ENCODE measurements around the gene ATP6V0C.

The ATP6V0C gene

GRCh38 chr16:2494616-2495015, 19.1 kb upstream of the ATP6V0C start:
- TF ChIP-seq CTCF (IDR thresholded peaks at IDR 0.05; ENCODE audit: low read length) = no peak
- TF ChIP-seq EZH2phosphoT487 (IDR thresholded peaks at IDR 0.05; ENCODE audit: low read length) = no peak
- no peak for TF ChIP-seq EZH2 (optimal IDR thresholded peaks at IDR 0.05; ENCODE audit: low read depth, low read length)
- no peak overlapping the region for H3K4me3 ChIP-seq (ENCODE audit: low read length)
- no peak overlapping the region for H3K27ac ChIP-seq (ENCODE audit: low read length)
- H3K79me2 ChIP-seq (ENCODE audit: low read length) = no peaks in the 10 kb centered on the region
- H3K9ac ChIP-seq (ENCODE audit: low read length) = no peak overlapping the region
- DNase-seq = no peak
- H2AFZ ChIP-seq (ENCODE audit: low read length) = no peak overlapping the region
- H3K27me3 ChIP-seq (replicated peaks; ENCODE audit: insufficient read depth, low read length) = no peaks in the 10 kb centered on the region
- no peaks in the 10 kb centered on the region for H3K9me3 ChIP-seq (replicated peaks; ENCODE audit: insufficient read depth, low read length)
- no peaks in the 10 kb centered on the region for H3K36me3 ChIP-seq (replicated peaks; ENCODE audit: insufficient read depth, low read length)
- H4K20me1 ChIP-seq (ENCODE audit: insufficient read depth, low read length) = no peaks in the 10 kb centered on the region
- H3F3A ChIP-seq (ENCODE audit: insufficient read depth, low read length) = no peaks in the 10 kb centered on the region
- no peak overlapping the region for H3K4me2 ChIP-seq (ENCODE audit: low read depth, low read length)
- no peaks in the 10 kb centered on the region for H3K9me2 ChIP-seq (replicated peaks; ENCODE audit: insufficient read depth, low read length)
- no peaks in the 10 kb centered on the region for H3K4me1 ChIP-seq (ENCODE audit: low read length)

- H3K27me3 ChIP-seq (replicated peaks; ENCODE audit: insufficient read depth, low read length) = no peaks in the 10 kb centered on the region
- H2AFZ ChIP-seq (ENCODE audit: low read length) = no peak overlapping the region
- no peaks in the 10 kb centered on the region for H3K36me3 ChIP-seq (replicated peaks; ENCODE audit: insufficient read depth, low read length)
- no peak overlapping the region for H3K4me2 ChIP-seq (ENCODE audit: low read depth, low read length)
- no peaks in the 10 kb centered on the region for H3K79me2 ChIP-seq (ENCODE audit: low read length)
- no peaks in the 10 kb centered on the region for H3F3A ChIP-seq (ENCODE audit: insufficient read depth, low read length)
- TF ChIP-seq CTCF (IDR thresholded peaks at IDR 0.05; ENCODE audit: low read length) (no peak), EZH2phosphoT487 (IDR thresholded peaks at IDR 0.05; ENCODE audit: low read length) (no peak), EZH2 (optimal IDR thresholded peaks at IDR 0.05; ENCODE audit: low read depth, low read length) (no peak)
- H3K9ac ChIP-seq (ENCODE audit: low read length) = no peak overlapping the region
- H3K4me1 ChIP-seq (ENCODE audit: low read length) = no peaks in the 10 kb centered on the region
- H4K20me1 ChIP-seq (ENCODE audit: insufficient read depth, low read length) = no peaks in the 10 kb centered on the region
- no peak overlapping the region for H3K27ac ChIP-seq (ENCODE audit: low read length)
- no peaks in the 10 kb centered on the region for H3K9me2 ChIP-seq (replicated peaks; ENCODE audit: insufficient read depth, low read length)
- H3K9me3 ChIP-seq (replicated peaks; ENCODE audit: insufficient read depth, low read length) = no peaks in the 10 kb centered on the region
- no peak overlapping the region for H3K4me3 ChIP-seq (ENCODE audit: low read length)
- no peak for DNase-seq
Observed at GRCh38 chr16:2495041-2495440, 18.7 kb upstream of the ATP6V0C start.

GRCh38 chr16:2496223-2497115, 17.3 kb upstream of the ATP6V0C start:
- Histone ChIP-seq H4K20me1 (ENCODE audit: insufficient read depth, low read length) (no peaks in the 10 kb centered on the region), H2AFZ (ENCODE audit: low read length) (no peak overlapping the region), H3K27me3 (replicated peaks; ENCODE audit: insufficient read depth, low read length) (no peaks in the 10 kb centered on the region), H3K79me2 (ENCODE audit: low read length) (no peaks in the 10 kb centered on the region), H3K9me3 (replicated peaks; ENCODE audit: insufficient read depth, low read length) (no peaks in the 10 kb centered on the region), H3K4me2 (ENCODE audit: low read depth, low read length) (no peak overlapping the region), H3K9me2 (replicated peaks; ENCODE audit: insufficient read depth, low read length) (no peaks in the 10 kb centered on the region), H3K4me1 (ENCODE audit: low read length) (0 out of 2 replicates have a peak, but pooled peaks cover 2% of the 10 kb centered on the region), H3K4me3 (ENCODE audit: low read length) (no peak overlapping the region), H3F3A (ENCODE audit: insufficient read depth, low read length) (no peaks in the 10 kb centered on the region), H3K36me3 (replicated peaks; ENCODE audit: insufficient read depth, low read length) (no peaks in the 10 kb centered on the region), H3K9ac (ENCODE audit: low read length) (no peak overlapping the region), H3K27ac (ENCODE audit: low read length) (no peak overlapping the region)
- no peak for DNase-seq
- TF ChIP-seq EZH2 (optimal IDR thresholded peaks at IDR 0.05; ENCODE audit: low read depth, low read length) (no peak), CTCF (IDR thresholded peaks at IDR 0.05; ENCODE audit: low read length) (no peak), EZH2phosphoT487 (IDR thresholded peaks at IDR 0.05; ENCODE audit: low read length) (no peak)

Data from MM.1S (cell line).